T-cell (primary cell): Measurements from ENCODE around the gene LGALS3BP. TPM values are rescaled to one million over a fixed set of nuclear protein-coding genes. Genes with fewer than 3 reads are reported as not detected.

Experiments
- ATAC-seq, 4 experiments: fragments of 200-7000 bp in 3 of 4; fragments of 150-1000 bp in 1 of 4; cut with Tn5 transposase; replicated peaks in 1 of 4; 1 replicate in 3 of 4; 2 replicates in 1 of 4; pipeline ENCODE4 v1.10.0; 2021; ENCODE audit warnings: moderate library complexity in 3 of 4, mild to moderate bottlenecking in 2 of 4, moderate number of reproducible peaks in 1 of 4
- CTCF ChIA-PET, 2 donors: fragments of 300-600 bp; sonication (Branson Sonifier 250); formaldehyde crosslinking; loops; one replicate each; lab custom pipeline; 2022; ENCODE audit warnings: antibody characterized with exemption in 2 of 2; lab: Charles Lee
- POLR2A ChIA-PET, 2 donors: fragments of 300-600 bp; sonication (Branson Sonifier 250); formaldehyde crosslinking; loops; one replicate each; lab custom pipeline; 2022; ENCODE audit warnings: antibody characterized with exemption in 2 of 2; lab: Charles Lee
- DNase-seq, 35 experiments: peaks; one replicate each; pipeline versions ENCODE4 v3.0.0 to v3.0.0-alpha.2; 2013 to 2023
- H3K27ac ChIP-seq: one replicate; pipeline ENCODE4 v1.5.1; 2013; ENCODE audit warnings: low read length
- H3K27me3 ChIP-seq, 2 experiments: replicated peaks in 1 of 2; 1 replicate in 1 of 2; 2 replicates in 1 of 2; pipeline versions ENCODE4 v1.6.1 to v1.7.0; 2013; ENCODE audit warnings: low read length in 1 of 2, mixed read lengths in 1 of 2; ENCODE audit not compliant: control insufficient read depth in 2 of 2, insufficient read depth in 2 of 2; ENCODE audit errors: extremely low read depth in 1 of 2
- H3K36me3 ChIP-seq, 2 donors: 1 replicate in 1 of 2; 2 replicates in 1 of 2; pipeline versions ENCODE4 v1.6.1 to v1.7.0; 2013; ENCODE audit warnings: low read length in 1 of 2; ENCODE audit not compliant: control insufficient read depth in 2 of 2, insufficient read depth in 1 of 2; ENCODE audit errors: extremely low read depth in 1 of 2
- H3K4me1 ChIP-seq, 2 experiments: 1 replicate in 1 of 2; 2 replicates in 1 of 2; pipeline versions ENCODE4 v1.6.1 to v1.7.0; 2013; ENCODE audit warnings: low read length in 2 of 2, mixed read lengths in 1 of 2; ENCODE audit not compliant: insufficient read depth in 2 of 2, control insufficient read depth in 1 of 2; ENCODE audit errors: extremely low read depth in 1 of 2
- H3K4me3 ChIP-seq, 2 donors: 1 replicate in 1 of 2; 2 replicates in 1 of 2; pipeline versions ENCODE4 v1.5.1 to v1.7.0; 2013; ENCODE audit warnings: mild to moderate bottlenecking in 2 of 2, low read length in 1 of 2, moderate library complexity in 1 of 2; ENCODE audit not compliant: control insufficient read depth in 1 of 2; ENCODE audit errors: extremely low read depth in 1 of 2
- H3K9me3 ChIP-seq: 2 replicates; pipeline ENCODE4 v1.7.0; 2013
- H3K27ac Mint-ChIP-seq, 2 donors: one replicate each; pipeline ENCODE4 v1.8.0; 2020 to 2021; ENCODE audit warnings: mild to moderate bottlenecking in 2 of 2, mixed read lengths in 2 of 2
- H3K27me3 Mint-ChIP-seq, 2 donors: one replicate each; pipeline ENCODE4 v1.8.0; 2021 to 2022; ENCODE audit warnings: mixed read lengths in 2 of 2
- H3K36me3 Mint-ChIP-seq: one replicate; pipeline ENCODE4 v1.8.0; 2021; ENCODE audit warnings: mixed read lengths
- H3K4me1 Mint-ChIP-seq, 3 donors: one replicate each; pipeline ENCODE4 v1.8.0; 2020 to 2022; ENCODE audit warnings: mixed read lengths in 3 of 3, mild to moderate bottlenecking in 1 of 3
- H3K4me3 Mint-ChIP-seq, 3 donors: one replicate each; pipeline ENCODE4 v1.8.0; 2020 to 2022; ENCODE audit warnings: mild to moderate bottlenecking in 3 of 3, mixed read lengths in 3 of 3, moderate library complexity in 3 of 3
- H3K9me3 Mint-ChIP-seq, 3 donors: one replicate each; pipeline ENCODE4 v1.8.0; 2020 to 2022; ENCODE audit warnings: mixed read lengths in 3 of 3
- WGBS: methylation state at CpG from one replicate; pipeline ENCODE4 v1.1.5; 2013; ENCODE audit warnings: missing lambda C conversion rate; ENCODE audit not compliant: insufficient coverage; 5-methylcytosine and 5-hydroxymethylcytosine counted together
- total RNA-seq, 35 experiments: library from RNA in 6 of 35; stranded (reverse) in 6 of 35; fragments of 120-200 nt in 1 of 35; gene quantifications; one replicate each; pipeline versions ENCODE4 v1.2.1 to v1.2.4 and lab custom pipeline; 2013 to 2026

Gene LGALS3BP
- total RNA-seq, 5 donors from 2014 or later (not counting 1 experiment from before 2014, with no cell fraction given): 28.2 to 80.7 (median 51.6) TPM

- Mint-ChIP-seq H3K4me3 (no peak overlapping the region), H3K36me3 (peaks cover 11% of the 10 kb centered on the region), H3K4me1 (peaks cover 51 to 63% (median 57%) of the 10 kb centered on the region in 3 donors), H3K27me3 (no peaks in the 10 kb centered on the region), H3K27ac (peak overlapping the region in 1 of 2 donors; percentile 34), H3K9me3 (no peaks in the 10 kb centered on the region)
- ChIA-PET POLR2A (no interaction called here), CTCF (no interaction called here)
- no peaks in the 10 kb centered on the region for H3K9me3 ChIP-seq
- H3K4me3 ChIP-seq: no peak overlapping the region
- no peak for DNase-seq
- no peaks in the 10 kb centered on the region for H3K27me3 ChIP-seq
- no peak overlapping the region for H3K27ac ChIP-seq
- H3K4me1 ChIP-seq: peaks cover 20 to 44% of the 10 kb centered on the region in 2 experiments
- WGBS: 100% methylated on average over 2 of the region's 3 CpGs
- ATAC-seq: no peak
- peaks cover 0 to 29% of the 10 kb centered on the region in 2 donors for H3K36me3 ChIP-seq
Measured at GRCh38 chr17:79003661-79004411, 24.1 kb upstream of the LGALS3BP start.

DNA sequence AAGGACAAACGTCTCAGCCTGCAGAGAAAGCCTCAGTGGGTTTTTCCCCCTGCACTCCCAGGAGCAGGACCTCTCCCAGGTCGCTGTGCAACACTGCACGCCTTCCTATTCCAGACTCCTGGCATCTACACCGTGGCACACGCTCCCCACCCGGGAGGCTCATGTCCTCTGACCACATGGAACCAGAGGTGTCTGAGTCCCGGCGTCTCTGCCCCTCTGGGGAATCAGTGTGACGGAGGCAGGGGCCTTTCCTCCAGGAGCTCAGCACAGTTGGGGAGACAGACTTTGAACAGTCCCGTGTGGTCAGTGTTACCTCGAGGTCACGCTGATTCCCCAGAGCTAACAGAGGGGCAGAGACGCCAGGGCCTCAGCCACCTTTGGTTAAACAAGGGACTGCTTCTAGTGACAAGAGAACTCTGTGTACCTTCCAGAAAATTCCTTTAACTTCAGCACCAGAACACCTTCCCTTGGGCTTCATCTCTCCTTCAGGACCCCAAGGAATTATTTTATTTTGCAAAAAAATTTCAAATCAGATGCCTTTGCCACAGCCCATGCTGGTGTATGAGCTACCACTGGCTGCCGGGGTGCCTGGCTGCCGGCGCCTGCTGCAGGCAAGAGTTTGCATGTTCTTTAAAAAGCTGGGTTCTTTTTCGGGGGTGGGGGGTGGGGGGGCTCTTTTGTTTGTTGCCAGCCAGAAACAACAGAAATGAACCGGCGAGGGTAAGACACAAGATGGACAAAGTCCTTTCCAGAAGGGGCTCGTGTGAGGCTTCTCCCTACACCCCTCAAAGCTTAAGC is 23.3 kb upstream of the LGALS3BP start:
- Histone ChIP-seq H3K27me3 (no peaks in the 10 kb centered on the region), H3K4me3 (no peak overlapping the region), H3K4me1 (peaks cover 14 to 36% of the 10 kb centered on the region in 2 experiments), H3K36me3 (peaks cover 0 to 30% of the 10 kb centered on the region in 2 donors), H3K27ac (no peak overlapping the region), H3K9me3 (no peaks in the 10 kb centered on the region)
- peaks cover 43 to 54% (median 48%) of the 10 kb centered on the region in 3 donors for H3K4me1 Mint-ChIP-seq
- no peak for ATAC-seq
- H3K9me3 Mint-ChIP-seq: no peaks in the 10 kb centered on the region
- ChIA-PET CTCF (no interaction called here), POLR2A (interaction anchor here in 1 of 2 donors (0.6 kb wide), 1 partner anchor 651 kb away, joined by 6 read pairs; no protein-coding TSS in a partner anchor)
- no peak for DNase-seq
- peaks cover 12% of the 10 kb centered on the region for H3K36me3 Mint-ChIP-seq
- peak overlapping the region in 1 of 2 donors; percentile 52 for H3K27ac Mint-ChIP-seq
- H3K27me3 Mint-ChIP-seq: no peaks in the 10 kb centered on the region
- no peak overlapping the region for H3K4me3 Mint-ChIP-seq
- WGBS: 91% methylated on average over 12 of the region's 20 CpGs

DNA sequence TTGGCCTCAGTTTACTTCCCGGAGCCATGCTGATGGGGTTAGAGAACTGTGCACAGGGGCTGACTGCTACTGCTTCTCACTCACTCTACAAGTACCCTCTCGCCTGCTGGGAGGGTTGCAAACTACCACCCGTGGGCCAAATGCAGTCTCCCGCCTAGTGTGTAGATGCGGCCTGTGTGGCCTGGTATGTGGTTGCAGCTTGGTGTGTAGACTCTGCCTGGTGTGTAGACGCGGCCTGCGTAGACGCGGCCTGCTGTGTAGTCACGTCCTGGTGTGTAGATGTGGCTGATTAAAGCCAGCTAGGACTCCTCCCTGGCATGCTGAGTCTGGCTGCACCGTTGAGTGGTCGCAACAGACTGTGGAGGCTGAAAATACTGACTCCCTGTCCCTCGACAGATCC is 22.6 kb upstream of the LGALS3BP start:
- Histone ChIP-seq H3K27me3 (no peaks in the 10 kb centered on the region), H3K9me3 (no peaks in the 10 kb centered on the region), H3K27ac (no peak overlapping the region), H3K4me3 (no peak overlapping the region), H3K4me1 (peaks cover 14 to 29% of the 10 kb centered on the region in 2 experiments), H3K36me3 (peaks cover 0 to 37% of the 10 kb centered on the region in 2 donors)
- Mint-ChIP-seq H3K4me3 (no peak overlapping the region), H3K4me1 (peaks cover 36 to 47% (median 41%) of the 10 kb centered on the region in 3 donors), H3K27ac (peak overlapping the region in 1 of 2 donors; percentile 52), H3K27me3 (no peaks in the 10 kb centered on the region), H3K36me3 (peaks cover 16% of the 10 kb centered on the region), H3K9me3 (no peaks in the 10 kb centered on the region)
- 78% methylated on average over 1 of the region's 14 CpGs for WGBS
- no peak for DNase-seq
- CTCF ChIA-PET: interaction anchor here in 1 of 2 donors (0.7 kb wide), 1 partner anchor 11 kb away, joined by 8 read pairs; no protein-coding TSS in a partner anchor
- ATAC-seq: no peak
- POLR2A ChIA-PET: interaction anchor here in 1 of 2 donors (0.6 kb wide), 1 partner anchor 731 kb away, joined by 5 read pairs; no protein-coding TSS in a partner anchor

DNA sequence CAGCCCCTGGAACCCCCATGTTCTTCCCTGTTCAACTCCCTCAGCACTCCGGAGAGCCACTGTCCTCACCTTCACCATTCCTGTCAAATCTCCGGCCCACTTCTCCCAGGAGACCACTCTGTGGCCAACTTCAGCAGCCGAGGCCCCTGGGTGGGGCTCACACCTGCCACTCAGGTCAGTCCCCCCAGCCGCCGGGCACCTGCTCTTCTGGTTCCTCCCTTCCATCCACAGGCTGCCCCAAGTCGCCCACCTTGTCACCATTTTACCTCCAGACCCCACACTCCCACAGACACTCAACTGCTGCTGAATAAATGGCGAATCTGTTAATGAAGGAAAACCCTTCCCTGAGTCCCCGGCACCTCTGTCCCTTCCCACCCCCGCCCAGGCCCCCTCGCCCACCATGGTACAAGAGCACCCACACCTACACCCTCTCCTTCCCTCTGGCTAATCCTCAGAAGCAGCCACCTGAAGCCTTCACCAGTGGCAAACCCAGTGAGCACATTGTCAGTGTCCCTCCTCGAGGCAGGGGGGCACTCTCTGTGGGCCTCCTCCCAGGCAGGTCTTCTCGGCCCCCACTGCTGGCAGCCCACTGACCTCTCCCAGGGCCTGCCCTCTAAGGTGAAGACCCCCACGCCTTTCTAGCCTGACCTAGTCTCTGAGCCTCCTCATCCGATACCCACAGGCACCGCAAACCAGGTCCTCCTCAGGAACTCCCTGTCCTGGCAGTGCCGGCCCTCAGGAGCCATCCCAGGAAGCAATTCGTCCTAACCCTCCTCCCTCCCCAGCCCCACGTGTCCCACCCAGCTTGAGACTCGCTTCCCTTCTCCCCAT is 21.7 kb upstream of the LGALS3BP start:
- H3K27ac ChIP-seq: no peak overlapping the region
- DNase-seq (no peak), ATAC-seq (no peak)
- no peaks in the 10 kb centered on the region for H3K9me3 ChIP-seq
- ChIA-PET POLR2A (interaction anchor here in 1 of 2 donors (0.6 kb wide), 1 partner anchor 732 kb away, joined by 5 read pairs; no protein-coding TSS in a partner anchor), CTCF (interaction anchor here in 1 of 2 donors (0.7 kb wide), 1 partner anchor 10 kb away, joined by 8 read pairs; no protein-coding TSS in a partner anchor)
- H3K36me3 Mint-ChIP-seq: peaks cover 24% of the 10 kb centered on the region
- H3K36me3 ChIP-seq: peaks cover 0 to 46% of the 10 kb centered on the region in 2 donors
- peaks cover 12 to 21% of the 10 kb centered on the region in 2 experiments for H3K4me1 ChIP-seq
- 97% methylated on average over 16 of the region's 19 CpGs for WGBS
- peaks cover 27 to 38% (median 33%) of the 10 kb centered on the region in 3 donors for H3K4me1 Mint-ChIP-seq
- H3K9me3 Mint-ChIP-seq: no peaks in the 10 kb centered on the region
- H3K4me3 ChIP-seq: no peak overlapping the region
- H3K27me3 Mint-ChIP-seq: no peaks in the 10 kb centered on the region
- peak overlapping the region in 1 of 2 donors; percentile 39 for H3K27ac Mint-ChIP-seq
- H3K27me3 ChIP-seq: no peaks in the 10 kb centered on the region
- no peak overlapping the region for H3K4me3 Mint-ChIP-seq

GRCh38 chr17:79000396-79001189 is 20.9 kb upstream of the LGALS3BP start:
- Mint-ChIP-seq H3K4me1 (peaks cover 19 to 30% (median 24%) of the 10 kb centered on the region in 3 donors), H3K4me3 (no peak overlapping the region), H3K27ac (no peak overlapping the region), H3K36me3 (peaks cover 27% of the 10 kb centered on the region), H3K27me3 (no peaks in the 10 kb centered on the region), H3K9me3 (no peaks in the 10 kb centered on the region)
- WGBS: 96% methylated on average over 24 of the region's 25 CpGs
- DNase-seq: no peak
- Histone ChIP-seq H3K27me3 (no peaks in the 10 kb centered on the region), H3K36me3 (peaks cover 0 to 54% of the 10 kb centered on the region in 2 donors), H3K4me3 (no peak overlapping the region), H3K4me1 (peaks cover 6 to 13% of the 10 kb centered on the region in 2 experiments), H3K9me3 (no peaks in the 10 kb centered on the region), H3K27ac (no peak overlapping the region)
- no peak for ATAC-seq
- POLR2A ChIA-PET: no interaction called here
- CTCF ChIA-PET: no interaction called here
